HEK293 (cell line): ENCODE measurements around the gene CDH6.
A peak's percentile ranks its signal among the peaks of the same experiment; 100 is the strongest.

Experiments used
- CTCF ChIA-PET: fragments of 350-600 bp; formaldehyde crosslinking; extraction: SDS; loops from one replicate; lab custom pipeline; 2021; ENCODE audit warnings: antibody characterized with exemption; lab: Yijun Ruan, JAX
- POLR2A ChIA-PET: fragments of 300-600 bp; formaldehyde crosslinking; extraction: SDS; loops from one replicate; lab custom pipeline; 2020; ENCODE audit warnings: antibody characterized with exemption, inconsistent platforms; lab: Yijun Ruan, JAX
- H3K27ac ChIP-seq: fragments of 200-500 bp; sonication (Bioruptor generic); 2 replicates; pipeline ENCODE4 v1.5.1; 2014; ENCODE audit warnings: low read depth, low read length, control low read depth, inconsistent platforms; ENCODE audit errors: extremely low read depth
- H3K36me3 ChIP-seq, 2 experiments: fragments of 200-500 bp in 1 of 2; sonication (Bioruptor generic) in 1 of 2; 1 replicate in 1 of 2; 2 replicates in 1 of 2; pipeline ENCODE4 v1.5.1; 2014 to 2017; ENCODE audit warnings: inconsistent platforms in 2 of 2, low read length in 2 of 2; ENCODE audit not compliant: control insufficient read depth in 2 of 2, insufficient read depth in 1 of 2
- H3K4me1 ChIP-seq: fragments of 200-500 bp; sonication (Bioruptor generic); 2 replicates; pipeline ENCODE4 v1.5.1; 2014; ENCODE audit warnings: mild to moderate bottlenecking, low read length, inconsistent platforms; ENCODE audit not compliant: control insufficient read depth, insufficient read depth
- H3K4me3 ChIP-seq: 2 replicates; pipeline ENCODE4 v1.5.1; 2011; ENCODE audit warnings: low read depth, mild to moderate bottlenecking, control low read depth, low read length, moderate library complexity
- H3K9me3 ChIP-seq: fragments of 200-500 bp; sonication (Bioruptor generic); 2 replicates; pipeline ENCODE4 v1.5.1; 2014; ENCODE audit warnings: low read depth, low read length, inconsistent platforms; ENCODE audit not compliant: control insufficient read depth, insufficient read depth
- ATF2 ChIP-seq: fragments of 450-650 bp; formaldehyde crosslinking; IDR thresholded peaks from 2 replicates; pipeline ENCODE4 v1.5.1; 2016; ENCODE audit warnings: missing biosample characterization, missing genetic modification characterization, low read depth
- EGR2 ChIP-seq: fragments of 450-650 bp; formaldehyde crosslinking; IDR thresholded peaks from 2 replicates; pipeline ENCODE4 v1.5.1; 2016; ENCODE audit warnings: low read depth, missing biosample characterization, missing genetic modification characterization
- HIC1 ChIP-seq: fragments of 450-650 bp; formaldehyde crosslinking; IDR thresholded peaks from 2 replicates; pipeline ENCODE4 v1.5.1; 2016; ENCODE audit warnings: missing biosample characterization, missing genetic modification characterization
- KLF8 ChIP-seq: fragments of 450-650 bp; formaldehyde crosslinking; IDR thresholded peaks from 2 replicates; pipeline ENCODE4 v1.5.1; 2016; ENCODE audit warnings: missing biosample characterization, missing genetic modification characterization
- MEIS1 ChIP-seq: sonication (generic); formaldehyde crosslinking; IDR thresholded peaks from 2 replicates; pipeline ENCODE4 v1.8.1; 2022; ENCODE audit warnings: missing genetic modification reagents, mild to moderate bottlenecking, borderline replicate concordance
- OSR2 ChIP-seq: fragments of 450-650 bp; formaldehyde crosslinking; IDR thresholded peaks from 2 replicates; pipeline ENCODE4 v1.5.1; 2016; ENCODE audit warnings: missing biosample characterization, missing genetic modification characterization
- PBX3 ChIP-seq: sonication (generic); formaldehyde crosslinking; IDR thresholded peaks from 2 replicates; pipeline ENCODE4 v1.8.1; 2022; ENCODE audit warnings: mild to moderate bottlenecking, moderate library complexity, missing genetic modification reagents
- SP3 ChIP-seq: fragments of 450-650 bp; formaldehyde crosslinking; IDR thresholded peaks from 2 replicates; pipeline ENCODE4 v1.5.1; 2016; ENCODE audit warnings: missing biosample characterization, missing genetic modification characterization
- ZBTB26 ChIP-seq: fragments of 450-650 bp; formaldehyde crosslinking; optimal IDR thresholded peaks from 2 replicates; pipeline ENCODE3; 2016; ENCODE audit warnings: missing biosample characterization, mild to moderate bottlenecking, missing genetic modification characterization
- ZBTB8A ChIP-seq: fragments of 450-650 bp; formaldehyde crosslinking; IDR thresholded peaks from 2 replicates; pipeline ENCODE4 v1.5.1; 2016; ENCODE audit warnings: missing biosample characterization, missing genetic modification characterization
- ZFHX2 ChIP-seq: fragments of 450-650 bp; formaldehyde crosslinking; conservative IDR thresholded peaks from 2 replicates; pipeline ENCODE4 v1.5.1; 2016; ENCODE audit warnings: missing biosample characterization, missing genetic modification characterization
- ZIC2 ChIP-seq: fragments of 450-650 bp; formaldehyde crosslinking; IDR thresholded peaks from 2 replicates; pipeline ENCODE4 v1.5.1; 2016; ENCODE audit warnings: missing biosample characterization, missing genetic modification characterization
- ZNF133 ChIP-seq: fragments of 450-650 bp; formaldehyde crosslinking; IDR thresholded peaks from 2 replicates; pipeline ENCODE4 v1.5.1; 2016; ENCODE audit warnings: missing biosample characterization, missing genetic modification characterization
- ZNF335 ChIP-seq: fragments of 450-650 bp; formaldehyde crosslinking; conservative IDR thresholded peaks from 2 replicates; pipeline ENCODE4 v1.5.1; 2016; ENCODE audit warnings: missing biosample characterization, missing genetic modification characterization
- ZNF560 ChIP-seq: fragments of 450-650 bp; formaldehyde crosslinking; IDR thresholded peaks from 2 replicates; pipeline ENCODE4 v1.5.1; 2017; ENCODE audit warnings: missing biosample characterization, missing genetic modification characterization, borderline replicate concordance
- ZNF600 ChIP-seq: fragments of 450-650 bp; formaldehyde crosslinking; IDR thresholded peaks from 2 replicates; pipeline ENCODE4 v1.5.1; 2016; ENCODE audit warnings: missing biosample characterization, missing genetic modification characterization
- ZNF704 ChIP-seq: fragments of 450-650 bp; formaldehyde crosslinking; IDR thresholded peaks from 2 replicates; pipeline ENCODE4 v1.5.1; 2016; ENCODE audit warnings: missing biosample characterization, missing genetic modification characterization

Gene CDH6

GRCh38 chr5:31193591-31194467 is at the start of gene CDH6:
CDH6 (plus strand) TSS chr5:31193686; CDS start chr5:31267474, 73,788 bp downstream.
- ChIA-PET POLR2A (interaction anchor here (0.6 kb wide), 1 partner anchor 262 kb away, joined by 3 read pairs; no protein-coding TSS in a partner anchor), CTCF (interaction anchor here (0.9 to 1.5 kb wide), 2 partner anchors 38 kb away, joined by 4 read pairs; no protein-coding TSS in a partner anchor)
- no peaks in the 10 kb centered on the region for H3K9me3 ChIP-seq
- no peak within 1 kb of the TSS for H3K27ac ChIP-seq
- no peak for TF ChIP-seq ZNF704
- TF ChIP-seq PBX3 (CRISPR knock-in tag), result 0 out of 2 replicates have a peak, but pooled peaks have one; percentile 45
- TF ChIP-seq ZBTB26 (tag by site-specific recombination), result peak; percentile 46
- TF ChIP-seq MEIS1, result peak; percentile 14; the same call in 1 of the 2 replicates
- TF ChIP-seq ZIC2 (tag by site-specific recombination), result no peak
- no peak for TF ChIP-seq ATF2 (tag by site-specific recombination)
- TF ChIP-seq ZNF335 (tag by site-specific recombination), result peak; percentile 79
- 0 out of 2 replicates have a peak, but pooled peaks have one; percentile 50 for TF ChIP-seq ZNF560 (tag by site-specific recombination)
- 0 out of 2 replicates have a peak, but pooled peaks have one; percentile 11 for TF ChIP-seq SP3 (tag by site-specific recombination)
- TF ChIP-seq ZBTB8A (tag by site-specific recombination), result peak; percentile 43; the same call in 1 of the 2 replicates
- no peak for TF ChIP-seq OSR2 (tag by site-specific recombination)
- no peak for TF ChIP-seq KLF8
- TF ChIP-seq ZNF600 (tag by site-specific recombination), result peak; percentile 64; the same call in 1 of the 2 replicates
- TF ChIP-seq HIC1 (tag by site-specific recombination), result 0 out of 2 replicates have a peak, but pooled peaks have one; percentile 22
- TF ChIP-seq EGR2 (tag by site-specific recombination), result peak; percentile 68
- peak; percentile 57 for TF ChIP-seq ZFHX2
- no peak for TF ChIP-seq ZNF133 (tag by site-specific recombination)
- H3K4me3 ChIP-seq, result peak within 1 kb of the TSS; percentile 61
- H3K36me3 ChIP-seq, result no peaks in the 10 kb centered on the region
- H3K4me1 ChIP-seq, result peaks cover 6% of the 10 kb centered on the region; the same call in 1 of the 2 replicates
